Stimulated activated CD8-positive, alpha-beta memory T cell treated with anti-CD3 and anti-CD28 coated beads, Interleukin-15, amount 100 ng/mL, for 48 hours (primary cell): ENCODE data around the gene MIF4GD.
"Not testable (repeated sequence)": the region's sequence is repeated elsewhere in the genome, so short reads cannot be mapped to it uniquely, and the experiment has no call there.

Experiments used
- DNase-seq, 2 donors: peaks; one replicate each; pipeline ENCODE4 v3.0.0-alpha.2; 2020; ENCODE audit warnings: low read depth in 2 of 2

Gene MIF4GD

GRCh38 chr17:75260641-75261335 is 10.2 kb downstream of the MIF4GD start:
- DNase-seq = no peak

GRCh38 chr17:75257228-75257627 is 13.8 kb downstream of the MIF4GD start:
- DNase-seq = not testable (repeated sequence)

- DNase-seq = not testable (repeated sequence)
These were observed 14.9 kb downstream of the MIF4GD start for GRCh38 chr17:75255954-75256698.

GRCh38 chr17:75252039-75252816 is 18.8 kb downstream of the MIF4GD start:
- DNase-seq = no peak

- peak; percentile 81 to 82 for DNase-seq
These were observed 21.0 kb downstream of the MIF4GD start for GRCh38 chr17:75250009-75250471.

- DNase-seq = no peak
These were observed 21.5 kb downstream of the MIF4GD start for GRCh38 chr17:75249564-75249963.

- DNase-seq = no peak
These were observed 24.6 kb downstream of the MIF4GD start for GRCh38 chr17:75246404-75246803.

GRCh38 chr17:75245011-75245410 is 26.0 kb downstream of the MIF4GD start:
- DNase-seq = no peak

GRCh38 chr17:75244133-75244866 is 26.7 kb downstream of the MIF4GD start:
- DNase-seq = no peak

- no peak for DNase-seq
These were observed 28.5 kb downstream of the MIF4GD start for GRCh38 chr17:75242461-75243042.

GRCh38 chr17:75241996-75242460 is 29.0 kb downstream of the MIF4GD start:
- no peak for DNase-seq

- DNase-seq = no peak
These were observed 29.5 kb downstream of the MIF4GD start for GRCh38 chr17:75241502-75241901.

GRCh38 chr17:75241143-75241430 is 29.9 kb downstream of the MIF4GD start:
- DNase-seq = no peak

- DNase-seq = no peak
These were observed 30.5 kb downstream of the MIF4GD start for GRCh38 chr17:75240394-75241142.

GRCh38 chr17:75239778-75240393 is 31.1 kb downstream of the MIF4GD start:
- no peak for DNase-seq

GRCh38 chr17:75239214-75239613 is 31.8 kb downstream of the MIF4GD start:
- no peak for DNase-seq

- DNase-seq = no peak
These were observed 32.3 kb downstream of the MIF4GD start for GRCh38 chr17:75238684-75239191.

GRCh38 chr17:75238020-75238580 is 32.9 kb downstream of the MIF4GD start:
- DNase-seq = no peak

- no peak for DNase-seq
These were observed 33.7 kb downstream of the MIF4GD start for GRCh38 chr17:75237100-75238014.
